ENCODE results near the gene HOXC6. TPM values are rescaled to one million over a fixed set of nuclear protein-coding genes. Genes with fewer than 3 reads are reported as not detected.
"Not testable (repeated sequence)": the region's sequence is repeated elsewhere in the genome, so short reads cannot be mapped to it uniquely, and the experiment has no call there.

The HOXC6 gene
- total and polyA plus RNA-seq, 8 donors = 0.46 to 2.0 (median 1.0) TPM; not detected in 5

DNA sequence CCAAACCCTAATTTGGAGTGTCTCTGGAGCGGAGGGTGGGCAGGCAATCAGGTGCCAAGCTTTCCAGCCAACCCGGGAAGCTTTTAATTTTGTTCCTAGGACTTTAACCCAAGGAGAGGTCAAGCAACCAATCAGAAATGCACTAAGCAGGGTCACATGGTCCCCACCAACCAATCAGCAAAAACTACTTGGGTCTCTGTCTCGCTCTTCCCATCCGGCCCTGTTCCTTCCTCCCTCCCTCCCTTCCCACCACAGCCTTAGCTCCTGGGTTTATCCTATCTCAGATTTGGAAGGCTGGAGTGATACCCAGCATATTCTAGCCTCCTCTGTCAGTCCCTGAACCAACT, 11.9 kb downstream of the HOXC6 start:
- H3K4me1 ChIP-seq = peaks cover 0 to 26% (median 11%) of the 10 kb centered on the region in 4 donors
- no peak overlapping the region for H3K4me3 ChIP-seq
- peaks cover 0 to 90% (median 10%) of the 10 kb centered on the region in 3 donors for H3K27me3 ChIP-seq
- WGBS, 5 donors = 55 to 80% (median 75%) methylated on average over 4 of the region's 4 CpGs
- peak overlapping the region in 1 of 5 donors; percentile 53 for H3K27ac ChIP-seq
- H3K36me3 ChIP-seq = no peaks in the 10 kb centered on the region
- intact Hi-C loops (cut with DNase I; ENCODE audit: low total_unique reads) = no loop called here
- no peaks in the 10 kb centered on the region for H3K9me3 ChIP-seq
- TF ChIP-seq POLR2A (IDR thresholded peaks at IDR 0.05) (no peak), EP300 (IDR thresholded peaks at IDR 0.05) (no peak)
- TF ChIP-seq, protein P1, sequence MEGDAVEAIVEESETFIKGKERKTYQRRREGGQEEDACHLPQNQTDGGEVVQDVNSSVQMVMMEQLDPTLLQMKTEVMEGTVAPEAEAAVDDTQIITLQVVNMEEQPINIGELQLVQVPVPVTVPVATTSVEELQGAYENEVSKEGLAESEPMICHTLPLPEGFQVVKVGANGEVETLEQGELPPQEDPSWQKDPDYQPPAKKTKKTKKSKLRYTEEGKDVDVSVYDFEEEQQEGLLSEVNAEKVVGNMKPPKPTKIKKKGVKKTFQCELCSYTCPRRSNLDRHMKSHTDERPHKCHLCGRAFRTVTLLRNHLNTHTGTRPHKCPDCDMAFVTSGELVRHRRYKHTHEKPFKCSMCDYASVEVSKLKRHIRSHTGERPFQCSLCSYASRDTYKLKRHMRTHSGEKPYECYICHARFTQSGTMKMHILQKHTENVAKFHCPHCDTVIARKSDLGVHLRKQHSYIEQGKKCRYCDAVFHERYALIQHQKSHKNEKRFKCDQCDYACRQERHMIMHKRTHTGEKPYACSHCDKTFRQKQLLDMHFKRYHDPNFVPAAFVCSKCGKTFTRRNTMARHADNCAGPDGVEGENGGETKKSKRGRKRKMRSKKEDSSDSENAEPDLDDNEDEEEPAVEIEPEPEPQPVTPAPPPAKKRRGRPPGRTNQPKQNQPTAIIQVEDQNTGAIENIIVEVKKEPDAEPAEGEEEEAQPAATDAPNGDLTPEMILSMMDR (IDR thresholded peaks at IDR 0.05) = no peak
- peak in 1 of 2 donors; percentile 62 for DNase-seq

DNA sequence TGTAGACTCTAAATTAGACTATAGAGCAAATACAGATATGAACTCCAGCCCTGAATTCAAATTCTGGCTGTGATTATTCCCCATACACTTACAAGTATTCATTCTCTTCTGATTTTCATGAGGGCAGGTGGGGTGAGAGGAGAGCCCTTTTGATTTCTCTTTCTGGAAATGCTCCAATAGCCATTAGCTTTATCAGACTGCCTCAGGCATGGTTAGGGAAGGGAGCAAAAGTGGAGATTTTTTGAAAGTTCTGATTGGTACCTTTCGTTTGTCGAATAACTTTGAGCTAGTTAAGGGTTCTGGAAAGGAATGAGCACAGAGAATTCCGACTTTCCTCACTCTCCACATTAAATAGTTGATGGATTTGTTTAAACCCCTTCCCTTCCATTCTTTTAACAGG, 12.4 kb downstream of the HOXC6 start:
- H3K27me3 ChIP-seq = peaks cover 0 to 90% (median 5%) of the 10 kb centered on the region in 3 donors
- TF ChIP-seq EP300 (IDR thresholded peaks at IDR 0.05) (no peak), POLR2AphosphoS5 (IDR thresholded peaks at IDR 0.05) (no peak), POLR2A (IDR thresholded peaks at IDR 0.05) (no peak)
- TF ChIP-seq, protein P1 (IDR thresholded peaks at IDR 0.05) = no peak
- intact Hi-C loops (cut with DNase I; ENCODE audit: low total_unique reads) = no loop called here
- no peaks in the 10 kb centered on the region for H3K36me3 ChIP-seq
- H3K9me3 ChIP-seq = no peaks in the 10 kb centered on the region
- no peak overlapping the region for H3K27ac ChIP-seq
- 35 to 67% (median 45%) methylated on average over 3 of the region's 3 CpGs for WGBS, 5 donors
- H3K4me1 ChIP-seq = peaks cover 0 to 24% (median 11%) of the 10 kb centered on the region in 4 donors
- H3K4me3 ChIP-seq = no peak overlapping the region
- no peak for DNase-seq

DNA sequence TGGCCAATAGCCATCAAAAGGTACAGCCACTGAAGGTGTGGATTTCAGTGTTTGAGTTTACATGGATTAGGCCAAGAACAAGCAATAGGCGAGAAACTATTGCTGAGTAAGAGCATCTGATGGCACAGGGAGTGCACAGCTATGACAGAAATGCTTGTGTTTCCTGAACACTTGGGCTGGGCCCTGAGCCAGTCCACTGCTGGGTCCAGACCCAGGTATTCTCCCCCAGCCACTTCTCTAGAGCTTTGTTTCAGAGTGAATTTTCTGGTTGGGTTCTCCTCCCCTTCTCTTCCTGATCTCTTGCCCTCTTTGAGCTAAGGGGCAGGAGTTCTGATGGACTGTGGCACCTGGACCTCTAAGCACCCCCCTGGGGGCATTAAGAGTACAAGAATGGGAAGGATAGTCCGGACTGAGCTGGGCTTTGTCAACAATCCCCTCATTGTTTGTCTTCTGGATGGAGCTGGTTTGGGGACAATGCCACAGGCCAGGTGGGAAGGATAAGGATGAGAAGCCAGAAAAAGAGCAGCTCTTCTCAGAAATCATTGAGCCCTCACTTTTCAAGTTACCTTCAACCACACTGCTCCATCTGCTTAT, 13.0 kb downstream of the HOXC6 start:
- TF ChIP-seq POLR2A (IDR thresholded peaks at IDR 0.05) (no peak), POLR2AphosphoS5 (IDR thresholded peaks at IDR 0.05) (no peak), EP300 (IDR thresholded peaks at IDR 0.05) (no peak)
- TF ChIP-seq, protein P1 (IDR thresholded peaks at IDR 0.05) = no peak
- Histone ChIP-seq H3K27me3 (peaks cover 0 to 90% (median 11%) of the 10 kb centered on the region in 3 donors), H3K36me3 (no peaks in the 10 kb centered on the region), H3K4me1 (peaks cover 0 to 23% (median 11%) of the 10 kb centered on the region in 4 donors), H3K9me3 (no peaks in the 10 kb centered on the region), H3K27ac (no peak overlapping the region), H3K4me3 (no peak overlapping the region)
- 52 to 75% (median 57%) methylated on average over 2 of the region's 2 CpGs for WGBS, 5 donors
- DNase-seq = no peak
- intact Hi-C loops (cut with DNase I; ENCODE audit: low total_unique reads) = no loop called here

DNA sequence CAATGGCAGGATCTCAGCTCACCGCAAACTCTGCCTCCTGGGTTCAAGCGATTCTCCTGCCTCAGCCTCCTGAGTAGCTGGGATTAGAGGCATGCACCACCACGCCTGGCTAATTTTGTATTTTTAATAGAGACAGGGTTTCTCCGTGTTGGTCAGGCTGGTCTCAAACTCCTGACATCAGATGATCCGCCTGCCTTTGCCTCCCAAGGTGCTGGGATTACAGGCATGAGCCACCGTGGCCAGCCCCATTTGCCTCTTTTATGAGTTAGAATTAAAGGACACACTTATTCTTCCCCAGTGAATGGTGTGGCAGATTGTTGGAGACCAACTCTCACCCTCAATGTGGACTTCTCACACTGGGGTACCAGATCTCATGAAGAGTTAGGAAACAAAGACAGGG, 13.8 kb downstream of the HOXC6 start:
- 75 to 84% (median 81%) methylated on average over 6 of the region's 6 CpGs for WGBS, 5 donors

More for the DNA sequence above, 13.8 kb downstream of the HOXC6 start:
- H3K36me3 ChIP-seq; intact Hi-C loops (cut with DNase I; ENCODE audit: low total_unique reads); H3K4me3 ChIP-seq; H3K27ac ChIP-seq; H3K9me3 ChIP-seq; DNase-seq: not testable (repeated sequence)
- Histone ChIP-seq H3K4me1 (peaks cover 0 to 25% (median 10%) of the 10 kb centered on the region in 4 donors), H3K27me3 (peaks cover 0 to 90% (median 19%) of the 10 kb centered on the region in 3 donors)

Data from stomach (tissue), 9 donors.